Neuronal stem cell (in vitro differentiated cells): ENCODE data around the gene MRPL23.

Source experiments
- DNase-seq: peaks from one replicate; pipeline ENCODE4 v3.0.0-alpha.2; 2013; ENCODE audit warnings: low spot score
- H2AFZ ChIP-seq: one replicate; pipeline ENCODE4 v1.6.1; 2013; ENCODE audit warnings: mild to moderate bottlenecking, low read length, inconsistent platforms
- H2AK5ac ChIP-seq: 2 replicates; pipeline ENCODE4 v1.6.1; 2013; ENCODE audit warnings: low read depth, mild to moderate bottlenecking, inconsistent platforms, low read length, moderate library complexity, mixed read lengths
- H2BK120ac ChIP-seq: 2 replicates; pipeline ENCODE4 v1.6.1; 2013; ENCODE audit warnings: low read depth, mild to moderate bottlenecking, inconsistent platforms, low read length, moderate library complexity, mixed read lengths
- H2BK12ac ChIP-seq: one replicate; pipeline ENCODE4 v1.6.1; 2013; ENCODE audit warnings: low read length, inconsistent platforms
- H2BK15ac ChIP-seq: 2 replicates; pipeline ENCODE4 v1.6.1; 2013; ENCODE audit warnings: mild to moderate bottlenecking, low read length, inconsistent platforms, mixed read lengths
- H2BK5ac ChIP-seq: one replicate; pipeline ENCODE4 v1.6.1; 2013; ENCODE audit warnings: inconsistent platforms, mild to moderate bottlenecking, low read length, moderate library complexity
- H3K14ac ChIP-seq: one replicate; pipeline ENCODE4 v1.6.1; 2013; ENCODE audit warnings: low read length, inconsistent platforms
- H3K18ac ChIP-seq: 2 replicates; pipeline ENCODE4 v1.6.1; 2013; ENCODE audit warnings: low read length, inconsistent platforms
- H3K23ac ChIP-seq: 2 replicates; pipeline ENCODE4 v1.6.1; 2013; ENCODE audit warnings: low read depth, mild to moderate bottlenecking, mixed read lengths, low read length, inconsistent platforms; ENCODE audit not compliant: poor library complexity
- H3K27ac ChIP-seq: replicated peaks from 3 replicates; pipeline ENCODE4 v1.5.1; 2013; ENCODE audit warnings: low read length, inconsistent platforms
- H3K27me3 ChIP-seq, 3 experiments: 2 replicates each; pipeline ENCODE4 v1.6.1; 2013; ENCODE audit warnings: low read length in 3 of 3, mild to moderate bottlenecking in 2 of 3, inconsistent platforms in 1 of 3, low read depth in 1 of 3, mixed read lengths in 1 of 3, moderate library complexity in 1 of 3; ENCODE audit not compliant: control insufficient read depth in 3 of 3, insufficient read depth in 3 of 3
- H3K36me3 ChIP-seq, 2 donors: replicated peaks in 1 of 2; 2 replicates each; pipeline ENCODE4 v1.6.1; 2013; ENCODE audit warnings: low read length in 2 of 2; ENCODE audit not compliant: control insufficient read depth in 2 of 2, insufficient read depth in 2 of 2
- H3K4ac ChIP-seq: 2 replicates; pipeline ENCODE4 v1.6.1; 2013; ENCODE audit warnings: inconsistent platforms, mild to moderate bottlenecking, low read length, moderate library complexity
- H3K4me1 ChIP-seq, 2 donors: 1 replicate in 1 of 2; 2 replicates in 1 of 2; pipeline ENCODE4 v1.6.1; 2013; ENCODE audit warnings: low read length in 2 of 2, low read depth in 1 of 2; ENCODE audit not compliant: control insufficient read depth in 2 of 2, insufficient read depth in 1 of 2
- H3K4me2 ChIP-seq: one replicate; pipeline ENCODE4 v1.6.1; 2013; ENCODE audit warnings: mild to moderate bottlenecking, low read length, inconsistent platforms; ENCODE audit not compliant: insufficient read depth, poor library complexity, severe bottlenecking
- H3K4me3 ChIP-seq, 2 donors: 2 replicates each; pipeline ENCODE4 v1.5.1; 2013; ENCODE audit warnings: low read length in 2 of 2, mild to moderate bottlenecking in 2 of 2, inconsistent platforms in 1 of 2, moderate library complexity in 1 of 2
- H3K79me1 ChIP-seq: one replicate; pipeline ENCODE4 v1.6.1; 2013; ENCODE audit warnings: low read depth, mild to moderate bottlenecking, inconsistent platforms, low read length, moderate library complexity
- H3K9ac ChIP-seq: one replicate; pipeline ENCODE4 v1.6.1; 2013; ENCODE audit warnings: mild to moderate bottlenecking, low read depth, low read length, inconsistent platforms; ENCODE audit not compliant: poor library complexity
- H3K9me3 ChIP-seq, 2 donors: replicated peaks in 1 of 2; 2 replicates each; pipeline versions ENCODE3 to v1.6.1; 2013; ENCODE audit warnings: low read length in 2 of 2, mild to moderate bottlenecking in 2 of 2, inconsistent platforms in 1 of 2, low read depth in 1 of 2, mixed read lengths in 1 of 2, moderate library complexity in 1 of 2; ENCODE audit not compliant: control insufficient read depth in 2 of 2, insufficient read depth in 1 of 2
- H4K8ac ChIP-seq: one replicate; pipeline ENCODE4 v1.6.1; 2013; ENCODE audit warnings: low read depth, mild to moderate bottlenecking, inconsistent platforms, low read length, moderate library complexity
- H4K91ac ChIP-seq: one replicate; pipeline ENCODE4 v1.6.1; 2013; ENCODE audit warnings: low read length, low read depth, mild to moderate bottlenecking, inconsistent platforms; ENCODE audit not compliant: poor library complexity
- WGBS, 2 donors: extraction: QIAGEN DNeasy Blood & Tissue Kit; methylation state at CpG; one replicate each; pipeline ENCODE4 v1.1.7; 2013; ENCODE audit warnings: missing lambda C conversion rate in 2 of 2, mixed read lengths in 1 of 2; ENCODE audit not compliant: insufficient read length in 2 of 2, insufficient replicate concordance in 1 of 2; ENCODE audit errors: extremely low coverage in 2 of 2; 5-methylcytosine and 5-hydroxymethylcytosine counted together

Gene MRPL23

DNA sequence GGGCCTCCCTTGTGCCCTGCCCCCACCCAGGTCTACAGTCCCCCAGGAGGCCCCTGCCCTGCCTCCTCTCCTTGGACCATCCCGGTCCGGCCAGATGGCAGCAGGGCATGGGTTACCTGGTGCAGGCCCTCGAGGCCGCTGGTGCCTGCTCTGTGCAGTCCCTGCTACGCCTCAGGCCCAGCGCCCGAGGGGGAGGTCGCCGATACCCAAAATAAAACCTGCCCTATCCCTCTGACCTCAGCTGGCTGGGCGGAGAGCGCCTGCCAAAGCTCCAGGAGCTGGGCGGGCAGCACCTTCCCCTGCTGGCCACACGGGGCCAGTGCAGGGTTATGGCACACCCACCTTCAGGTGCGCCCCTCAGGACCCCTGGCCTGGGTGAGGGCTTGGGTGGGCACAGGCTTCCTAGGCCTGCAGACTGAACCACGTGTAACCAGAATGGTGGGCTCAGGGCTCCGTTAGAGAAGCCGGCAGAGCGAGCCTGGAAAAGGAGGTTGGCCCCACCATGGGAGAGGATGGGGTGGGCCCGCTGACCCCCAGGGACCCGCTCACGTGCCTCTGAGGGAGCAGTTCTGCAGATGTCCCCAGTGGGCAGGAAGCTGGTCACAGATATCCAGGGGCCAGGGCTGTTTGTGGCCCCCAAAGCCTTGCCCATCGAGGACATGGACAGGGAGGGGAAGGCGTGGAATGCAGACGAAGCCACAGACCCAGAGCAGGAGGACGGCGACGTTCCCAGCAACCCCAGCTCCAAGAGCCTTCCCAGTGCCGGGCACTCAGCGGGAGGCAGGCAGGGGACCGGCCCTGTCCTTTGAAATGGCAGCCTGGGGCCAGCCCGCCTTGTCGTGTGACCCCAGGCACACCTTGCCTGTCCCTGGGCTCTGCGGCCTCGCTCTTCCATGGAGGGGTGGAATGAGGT, 29.4 kb upstream of the MRPL23 start:
- WGBS, 2 donors = no CpG with 5 or more reads among the region's 34 CpGs
- peak overlapping the region; percentile 44 for H2BK5ac ChIP-seq
- H4K91ac ChIP-seq = no peak overlapping the region
- no peak overlapping the region for H3K27ac ChIP-seq
- no peaks in the 10 kb centered on the region for H3K36me3 ChIP-seq
- peak overlapping the region; percentile 83 for H3K18ac ChIP-seq
- peak overlapping the region; percentile 19 for H3K23ac ChIP-seq
- peak overlapping the region; percentile 98 for H2AK5ac ChIP-seq
- H2BK12ac ChIP-seq = peak overlapping the region; percentile 97
- peak overlapping the region; percentile 65 for H4K8ac ChIP-seq
- no peaks in the 10 kb centered on the region for H3K9me3 ChIP-seq
- H2AFZ ChIP-seq = no peak overlapping the region
- H3K14ac ChIP-seq = peak overlapping the region; percentile 91
- H2BK120ac ChIP-seq = peak overlapping the region; percentile 74
- peak overlapping the region; percentile 56 for H3K4ac ChIP-seq
- peaks cover 1 to 2% of the 10 kb centered on the region in 2 donors for H3K4me1 ChIP-seq
- no peak for DNase-seq
- H2BK15ac ChIP-seq = peak overlapping the region; percentile 88
- H3K27me3 ChIP-seq = peaks cover 0 to 6% (median 0%) of the 10 kb centered on the region in 3 experiments
- no peaks in the 10 kb centered on the region for H3K79me1 ChIP-seq
- H3K4me3 ChIP-seq = no peak overlapping the region
- H3K4me2 ChIP-seq = no peak overlapping the region
- peak overlapping the region; percentile 40 for H3K9ac ChIP-seq

DNA sequence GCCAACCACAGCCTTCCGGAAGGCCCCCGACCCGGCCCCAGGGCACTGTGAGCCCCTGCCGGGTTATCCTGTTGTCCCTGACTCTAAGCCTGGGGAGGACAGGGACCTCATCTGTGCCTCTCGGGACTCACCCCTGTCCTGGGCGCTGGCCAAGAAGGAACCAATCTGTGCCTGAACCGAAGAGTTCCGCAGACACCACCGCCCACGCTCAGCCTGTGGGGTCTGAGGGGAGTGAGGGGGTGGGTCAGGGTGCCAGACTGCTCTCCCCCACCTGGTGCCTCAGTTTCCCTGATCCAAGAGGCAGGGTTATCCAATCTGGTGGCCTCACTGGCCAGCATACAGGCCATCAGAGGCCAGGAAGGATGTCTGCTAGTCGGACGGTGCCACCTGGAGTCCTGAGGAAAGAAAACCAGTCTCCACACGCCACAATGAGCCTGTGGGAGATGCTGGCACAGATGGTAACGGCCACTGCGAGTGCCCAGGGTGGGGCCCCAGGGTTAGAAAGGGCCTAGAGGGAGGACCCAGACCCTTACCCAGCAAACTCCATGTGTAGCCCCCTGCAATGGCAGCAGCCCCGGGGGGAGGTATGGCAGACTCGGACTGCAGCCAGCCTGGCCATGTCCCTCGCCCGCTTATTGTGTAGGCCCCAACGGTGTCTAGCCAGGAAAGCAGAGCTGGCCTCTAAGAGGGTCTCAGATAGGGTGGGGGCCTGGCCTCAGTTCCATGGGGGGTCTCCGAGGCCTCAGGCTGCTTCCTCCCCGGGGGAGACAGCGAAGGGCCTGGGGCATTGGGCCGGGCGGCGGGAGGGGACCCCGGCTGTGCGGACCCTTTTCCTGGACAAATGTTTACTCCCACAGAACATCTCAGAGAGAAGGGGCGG, 28.5 kb upstream of the MRPL23 start:
- Histone ChIP-seq H3K4me3 (no peak overlapping the region), H2BK15ac (peak overlapping the region; percentile 88), H3K9ac (no peak overlapping the region), H4K91ac (no peak overlapping the region), H3K9me3 (no peaks in the 10 kb centered on the region), H2AK5ac (peak overlapping the region; percentile 98), H3K27me3 (peaks cover 0 to 6% (median 0%) of the 10 kb centered on the region in 3 experiments), H2BK12ac (peak overlapping the region; percentile 97), H3K18ac (peak overlapping the region; percentile 83), H3K79me1 (no peaks in the 10 kb centered on the region), H3K27ac (no peak overlapping the region), H3K4me1 (peaks cover 2 to 4% of the 10 kb centered on the region in 2 donors), H3K4me2 (no peak overlapping the region), H2BK120ac (peak overlapping the region; percentile 78), H3K23ac (no peak overlapping the region), H4K8ac (no peak overlapping the region), H3K36me3 (no peaks in the 10 kb centered on the region), H2AFZ (no peak overlapping the region), H3K14ac (peak overlapping the region; percentile 87), H2BK5ac (peak overlapping the region; percentile 44), H3K4ac (peak overlapping the region; percentile 71)
- DNase-seq = no peak
- no CpG with 5 or more reads among the region's 29 CpGs for WGBS, 2 donors

DNA sequence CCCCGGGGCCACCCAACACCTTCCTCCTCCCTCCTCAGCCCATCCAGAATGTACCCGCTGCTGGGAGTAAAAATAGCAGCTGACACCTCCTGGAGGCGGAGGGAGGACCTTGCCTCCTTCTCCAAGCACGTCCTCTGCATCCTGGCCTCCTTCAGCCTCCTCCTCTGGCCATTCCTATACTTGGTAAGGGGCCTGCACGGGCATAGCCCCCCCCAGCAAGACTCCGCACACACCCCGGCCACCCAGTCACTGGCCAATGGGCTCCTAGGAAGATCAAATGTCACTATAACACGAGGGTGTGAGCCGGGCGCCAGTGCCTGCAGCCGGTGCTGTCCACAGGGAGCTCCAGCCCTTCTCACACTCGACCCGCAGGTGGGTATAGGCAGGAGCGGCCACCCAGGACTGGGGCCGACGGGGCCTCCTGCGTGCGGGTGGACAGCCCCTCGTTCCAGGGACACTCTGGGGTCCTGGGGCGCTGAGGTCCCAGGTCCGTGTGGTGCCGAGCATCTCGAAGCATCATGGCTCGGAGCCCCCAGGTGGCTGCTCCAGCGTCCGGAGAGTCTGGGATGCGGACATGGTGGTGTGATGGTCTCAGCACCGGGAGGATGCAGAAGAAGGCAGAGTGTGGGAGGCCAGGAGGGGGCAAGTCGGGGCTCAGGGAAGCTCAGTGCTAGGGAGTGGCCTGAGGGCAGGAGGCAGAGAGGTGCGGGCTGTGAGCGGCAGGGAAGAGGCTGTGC, 27.6 kb upstream of the MRPL23 start, which contains the start of gene TNNT3:
Gene TNNT3, plus strand, starts transcription at position 313 of the 737 bp plus-strand sequence. CDS start 3,172 bp downstream, outside the sequence.
- Histone ChIP-seq H2BK15ac (peak within 1 kb of the TSS; percentile 88), H3K4ac (peak within 1 kb of the TSS; percentile 71), H3K4me3 (no peak within 1 kb of the TSS), H2AK5ac (peak within 1 kb of the TSS; percentile 98), H2BK120ac (peak within 1 kb of the TSS; percentile 78), H3K14ac (peak within 1 kb of the TSS; percentile 87), H3K18ac (peak within 1 kb of the TSS; percentile 85), H4K91ac (no peak within 1 kb of the TSS), H2AFZ (no peak within 1 kb of the TSS), H3K36me3 (no peaks in the 10 kb centered on the region), H2BK5ac (peak within 1 kb of the TSS; percentile 75), H3K9me3 (no peaks in the 10 kb centered on the region), H3K79me1 (no peaks in the 10 kb centered on the region), H3K27me3 (peaks cover 0 to 6% (median 0%) of the 10 kb centered on the region in 3 experiments), H3K23ac (peak within 1 kb of the TSS; percentile 91), H4K8ac (peak within 1 kb of the TSS; percentile 92), H3K4me2 (no peak within 1 kb of the TSS), H3K4me1 (peaks cover 2 to 4% of the 10 kb centered on the region in 2 donors), H3K9ac (peak within 1 kb of the TSS; percentile 21), H3K27ac (no peak within 1 kb of the TSS), H2BK12ac (peak within 1 kb of the TSS; percentile 53)
- WGBS, 2 donors = no CpG with 5 or more reads among the region's 31 CpGs
- DNase-seq = no peak
